ENCODE results near the gene CLDN10.

- TF ChIP-seq CTCF (IDR thresholded peaks at IDR 0.05) = no peak
- no peak for TF ChIP-seq EP300 (IDR thresholded peaks at IDR 0.05)
These were observed 4.9 kb upstream of the CLDN10 start for GRCh38 chr13:95547531-95548167.

All from gastroesophageal sphincter (tissue), 3 donors.